Ovary (tissue), 3 donors: ENCODE data around the gene IL17REL.

Experiments used
- CTCF ChIP-seq, 3 donors: fragments of 450-650 bp in 2 of 3; fragments of 200-600 bp in 1 of 3; IDR thresholded peaks; one replicate each; pipeline versions ENCODE4 v1.5.1 to v1.8.0; 2016 to 2022; ENCODE audit warnings: antibody characterized with exemption in 3 of 3, mild to moderate bottlenecking in 1 of 3
- EP300 ChIP-seq: sonication (generic); formaldehyde crosslinking; IDR thresholded peaks from one replicate; pipeline ENCODE4 v1.6.1; 2017; ENCODE audit warnings: antibody characterized with exemption
- POLR2A ChIP-seq: fragments of 450-650 bp; IDR thresholded peaks from one replicate; pipeline ENCODE4 v1.6.1; 2017; ENCODE audit warnings: antibody characterized with exemption, mild to moderate bottlenecking, moderate library complexity
- donor health status: DM: no; HTN: no; CAD: no.

GRCh38 chr22:49977578-49977977, 35.0 kb downstream of the IL17REL start:
- no peak for TF ChIP-seq POLR2A
- no peak for TF ChIP-seq CTCF (IDR thresholded peaks at IDR 0.05)
- no peak for TF ChIP-seq EP300
